Activated CD4-positive, CD25-positive, alpha-beta regulatory T cell treated with anti-CD3 and anti-CD28 coated beads, Interleukin-2, amount 50 U/mL, for 72 hours (primary cell): ENCODE measurements around the gene MOXD1.

Experiments used
- DNase-seq: peaks from one replicate; pipeline ENCODE4 v3.0.0; 2021

The MOXD1 gene

GRCh38 chr6:132400883-132401617 is at the start of gene MOXD1:
Gene MOXD1, minus strand, starts transcription at chr6:132401475. Its CDS starts 49 bp downstream, at chr6:132401426.
- no peak for DNase-seq

GRCh38 chr6:132446855-132447241 is 45.6 kb upstream of the MOXD1 start:
- no peak for DNase-seq

GRCh38 chr6:132446141-132446854 is 45.0 kb upstream of the MOXD1 start:
- no peak for DNase-seq

- DNase-seq: no peak
Measured at GRCh38 chr6:132445201-132445951, 44.1 kb upstream of the MOXD1 start.

GRCh38 chr6:132443206-132443605 is 41.9 kb upstream of the MOXD1 start:
- DNase-seq: no peak

- no peak for DNase-seq
Measured at GRCh38 chr6:132430110-132430509, 28.8 kb upstream of the MOXD1 start.

- DNase-seq: no peak
Measured at GRCh38 chr6:132425176-132425575, 23.9 kb upstream of the MOXD1 start.

GRCh38 chr6:132423839-132424238 is 22.6 kb upstream of the MOXD1 start:
- no peak for DNase-seq

- DNase-seq: no peak
Measured at GRCh38 chr6:132418235-132418965, 17.1 kb upstream of the MOXD1 start.

- DNase-seq: no peak
Measured at GRCh38 chr6:132414761-132415160, 13.5 kb upstream of the MOXD1 start.

- no peak for DNase-seq
Measured at GRCh38 chr6:132414322-132414721, 13.0 kb upstream of the MOXD1 start.

- DNase-seq: no peak
Measured at GRCh38 chr6:132413499-132413802, 12.2 kb upstream of the MOXD1 start.

GRCh38 chr6:132412656-132413498 is 11.6 kb upstream of the MOXD1 start:
- DNase-seq: no peak

- no peak for DNase-seq
Measured at GRCh38 chr6:132411296-132411695, 10.0 kb upstream of the MOXD1 start.

- no peak for DNase-seq
Measured at GRCh38 chr6:132410830-132411229, 9.6 kb upstream of the MOXD1 start.

GRCh38 chr6:132405143-132405915 is 4.1 kb upstream of the MOXD1 start:
- DNase-seq: no peak

- DNase-seq: no peak
Measured at GRCh38 chr6:132404736-132405135, 3.5 kb upstream of the MOXD1 start.

- no peak for DNase-seq
Measured at GRCh38 chr6:132404330-132404729, 3.1 kb upstream of the MOXD1 start.

GRCh38 chr6:132401618-132402285 is 477 bp upstream of the MOXD1 start:
- no peak for DNase-seq

- DNase-seq: no peak
Measured at GRCh38 chr6:132400555-132400882, 756 bp downstream of the MOXD1 start.
